Anterior cingulate cortex (tissue), 58 donors: ENCODE measurements around the gene RAB24.
"Not testable (repeated sequence)": the region's sequence is repeated elsewhere in the genome, so short reads cannot be mapped to it uniquely, and the experiment has no call there.

Experiments used
- DNase-seq, 58 donors: peaks; one replicate each; lab custom pipeline; 2025; lab: John Stamatoyannopoulos, UW

RAB24 gene

DNA sequence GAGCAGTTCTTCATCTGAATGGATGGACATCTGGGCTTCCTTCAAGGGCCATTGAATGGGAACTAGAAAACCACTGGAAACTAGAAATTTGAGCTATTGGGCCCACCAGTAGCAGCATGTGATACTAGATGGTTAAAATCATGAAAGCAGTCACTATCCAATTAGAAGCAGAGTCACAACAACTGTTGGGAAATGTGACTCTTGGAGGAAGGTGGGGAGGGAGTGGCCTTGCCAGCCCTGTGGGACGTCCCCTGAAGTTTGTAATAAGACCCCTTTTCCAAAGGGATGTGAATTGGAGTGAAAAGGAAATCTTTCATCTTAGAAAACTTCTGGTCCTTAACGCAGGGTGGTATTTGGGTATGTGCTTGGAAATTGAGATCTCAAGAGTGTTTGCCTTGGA, 5.6 kb downstream of the RAB24 start:
- no peak for DNase-seq

GRCh38 chr5:177296581-177296980, 6.9 kb downstream of the RAB24 start:
- DNase-seq, result no peak

GRCh38 chr5:177295924-177296323, 7.6 kb downstream of the RAB24 start:
- no peak for DNase-seq

DNA sequence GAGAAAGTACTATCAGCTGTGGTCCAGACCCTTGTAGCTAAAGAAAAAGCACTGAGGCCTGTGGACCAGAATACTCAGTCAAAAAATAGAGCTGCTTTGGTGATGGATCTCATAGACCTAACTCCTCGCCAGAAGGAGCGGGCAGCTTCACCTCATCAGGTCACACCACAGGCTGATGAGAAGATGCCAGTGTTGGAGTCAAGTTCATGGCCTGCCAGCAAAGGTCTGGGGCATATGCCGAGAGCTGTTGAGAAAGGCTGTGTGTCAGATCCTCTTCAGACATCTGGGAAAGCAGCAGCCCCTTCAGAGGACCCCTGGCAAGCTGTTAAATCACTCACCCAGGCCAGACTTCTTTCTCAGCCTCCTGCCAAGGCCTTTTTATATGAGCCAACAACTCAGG, 8.9 kb downstream of the RAB24 start:
- DNase-seq, result no peak

- DNase-seq, result no peak
Observed at GRCh38 chr5:177293819-177294581, 9.5 kb downstream of the RAB24 start.

- no peak for DNase-seq
Observed at GRCh38 chr5:177291735-177292134, 11.8 kb downstream of the RAB24 start.

- DNase-seq, result no peak
Observed at GRCh38 chr5:177290816-177291596, 12.5 kb downstream of the RAB24 start.

DNA sequence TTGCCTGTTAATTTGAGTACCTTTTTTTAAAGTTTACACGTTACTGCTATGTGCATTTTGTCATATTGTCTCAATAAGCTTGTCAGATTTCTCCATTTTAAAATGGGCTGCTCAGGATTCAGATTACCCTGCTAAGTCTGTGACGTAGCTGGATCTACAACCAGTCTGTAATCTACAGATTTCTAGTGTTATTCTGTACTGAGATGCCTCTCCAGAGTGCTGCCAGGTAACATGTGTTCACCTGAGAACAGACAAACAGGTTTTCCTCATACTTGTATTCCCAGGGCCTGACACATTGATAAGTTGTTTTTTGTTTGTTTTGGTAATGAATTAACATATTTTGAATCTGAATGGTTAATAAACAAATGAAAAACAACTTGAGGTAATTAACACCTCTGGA, 15.3 kb downstream of the RAB24 start:
- DNase-seq, result no peak

GRCh38 chr5:177276886-177277285, 26.6 kb downstream of the RAB24 start:
- DNase-seq, result no peak

DNA sequence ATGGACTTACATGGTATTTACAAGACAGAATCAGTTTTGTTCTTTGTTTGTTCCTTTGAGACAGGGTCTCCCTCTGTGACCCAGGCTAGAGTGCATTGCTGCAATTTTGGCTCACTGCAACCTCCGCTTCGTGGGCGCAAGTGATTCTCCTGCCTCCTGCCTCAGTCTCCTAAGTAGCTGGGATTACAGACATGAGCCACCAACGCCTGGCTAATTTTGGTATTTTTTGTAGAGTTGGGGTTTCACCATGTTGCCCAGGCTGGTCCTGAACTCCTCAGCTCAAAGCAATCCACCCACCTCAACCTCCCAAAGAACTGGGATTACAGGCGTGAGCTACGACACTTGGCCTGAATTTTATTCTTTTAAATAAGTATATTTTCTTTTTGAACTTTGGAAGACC, 27.6 kb downstream of the RAB24 start:
- no peak for DNase-seq

DNA sequence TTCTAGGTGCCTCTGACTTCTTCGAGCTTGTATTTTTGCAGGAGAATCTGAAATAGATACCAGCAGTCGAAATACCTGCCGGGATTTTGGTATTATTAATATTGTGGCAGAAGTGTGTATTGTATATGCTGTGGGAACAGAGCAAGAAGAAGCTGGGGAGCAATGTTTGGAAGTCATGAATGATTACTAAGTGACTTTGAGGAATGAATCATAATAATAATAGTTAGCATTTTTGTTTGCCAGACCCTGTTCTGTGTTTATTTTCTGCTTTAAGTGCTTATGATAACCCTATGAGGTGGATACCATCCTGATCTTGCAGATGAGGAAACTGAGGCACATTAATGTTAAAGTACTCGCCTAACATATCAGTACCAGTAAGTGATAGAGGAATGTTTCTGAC, 32.4 kb downstream of the RAB24 start:
- no peak for DNase-seq

- no peak for DNase-seq
Observed at GRCh38 chr5:177270653-177271052, 32.9 kb downstream of the RAB24 start.

GRCh38 chr5:177269976-177270375, 33.5 kb downstream of the RAB24 start:
- no peak for DNase-seq

DNA sequence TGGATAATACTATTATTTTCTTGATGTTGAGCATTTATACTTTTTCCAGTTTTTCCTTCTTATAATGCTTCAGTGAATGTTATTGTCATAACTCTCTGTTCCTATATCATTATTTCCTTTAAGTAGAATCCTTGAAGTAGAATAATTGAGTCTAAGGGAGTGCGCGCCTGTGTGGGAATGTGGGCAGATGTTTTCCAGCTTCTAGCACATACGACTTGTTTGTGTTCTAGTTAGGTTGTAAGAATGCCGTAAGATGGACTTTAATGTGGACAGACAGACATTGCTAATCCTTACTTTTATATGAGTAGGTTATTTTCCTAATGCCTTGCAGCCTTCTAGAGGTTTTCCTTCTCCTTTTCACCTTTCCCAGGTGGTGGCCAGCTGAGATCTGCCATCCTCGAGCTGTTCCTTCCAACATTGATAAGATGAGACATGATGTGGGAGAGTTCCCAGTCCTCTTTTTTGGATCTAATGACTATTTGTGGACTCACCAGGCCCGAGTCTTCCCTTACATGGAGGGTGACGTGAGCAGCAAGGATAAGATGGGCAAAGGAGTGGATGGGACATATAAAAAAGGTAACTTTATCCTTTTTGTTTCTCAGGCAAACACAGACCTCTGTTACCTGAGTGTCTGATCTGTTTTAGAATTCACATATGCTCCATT, 34.2 kb downstream of the RAB24 start:
- no peak for DNase-seq

DNA sequence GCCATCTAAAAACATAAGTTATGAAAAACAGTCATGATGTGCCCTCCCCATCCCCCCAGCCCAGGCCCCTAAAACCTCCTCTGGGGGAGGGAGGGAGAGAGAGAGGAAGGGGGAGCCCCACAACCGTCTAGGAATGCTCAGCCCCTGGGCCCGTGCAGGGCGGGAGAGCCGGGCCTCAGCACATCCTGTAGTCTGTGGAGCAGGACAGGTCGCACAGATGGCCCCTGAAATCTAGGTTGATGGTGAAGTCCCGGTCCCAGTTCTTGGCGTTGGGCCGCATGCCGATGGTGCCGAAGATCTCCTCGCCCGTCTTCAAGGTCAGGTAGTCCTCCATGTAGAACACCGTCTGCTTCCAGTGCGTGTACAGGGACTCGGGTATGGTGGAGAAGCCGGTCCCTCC, 38.1 kb downstream of the RAB24 start:
- DNase-seq, result no peak

DNA sequence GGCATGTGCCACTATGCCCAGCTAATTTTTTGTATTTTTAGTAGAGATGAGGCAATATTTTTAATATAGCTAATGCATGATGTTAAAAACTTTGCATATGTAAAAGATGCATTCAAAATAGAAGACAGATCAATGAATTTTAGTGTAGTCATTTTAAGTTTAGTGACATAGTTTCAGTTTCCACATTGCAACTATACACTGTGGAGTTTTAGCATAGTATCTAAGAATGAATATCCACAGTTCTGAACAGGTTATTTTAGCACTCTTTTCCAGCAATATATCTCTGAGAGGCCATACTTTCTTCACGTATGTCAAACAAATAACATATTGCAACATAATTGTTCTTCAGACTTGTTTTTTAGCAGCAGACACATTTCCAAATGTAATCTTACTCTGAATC, 39.3 kb downstream of the RAB24 start:
- DNase-seq, result no peak

DNA sequence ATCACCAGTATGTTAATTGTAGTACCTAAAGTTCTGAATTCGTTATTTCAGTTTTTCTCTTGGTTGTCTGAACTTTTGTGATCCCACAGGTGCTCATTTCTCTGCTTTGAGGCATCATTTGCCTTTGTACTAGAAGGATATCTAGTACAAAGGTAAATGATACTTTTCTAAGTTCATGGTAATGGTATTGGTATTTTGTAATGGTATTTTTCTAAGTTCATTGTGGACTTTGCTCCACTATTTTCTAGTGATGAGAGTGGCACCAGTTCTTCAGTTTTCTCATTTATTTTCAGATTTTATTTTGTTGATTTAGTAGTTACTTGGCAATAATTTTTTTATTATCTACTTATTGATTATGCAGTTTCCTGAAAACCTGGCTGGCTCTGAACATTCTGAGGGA, 42.0 kb downstream of the RAB24 start:
- DNase-seq, result no peak

DNA sequence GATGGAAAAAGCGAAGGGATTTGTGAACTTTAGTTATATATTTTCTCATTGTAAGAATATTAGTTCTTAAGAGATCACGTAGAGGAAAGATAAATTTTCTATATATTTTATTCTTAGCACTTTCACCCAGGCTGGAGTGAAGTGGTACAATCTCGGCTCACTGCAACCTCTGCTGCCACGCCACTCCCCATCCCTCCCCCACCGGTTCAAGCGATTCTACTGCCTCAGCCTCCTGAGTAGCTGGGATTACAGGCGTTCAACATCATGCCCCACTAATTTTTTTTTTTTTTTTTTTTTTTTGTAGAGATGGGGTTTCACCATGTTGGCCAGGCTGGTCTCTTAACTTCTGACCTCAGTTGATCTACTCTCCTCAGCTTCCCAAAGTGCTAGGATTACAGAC, 42.6 kb downstream of the RAB24 start:
- no peak for DNase-seq

GRCh38 chr5:177258711-177259110, 44.8 kb downstream of the RAB24 start:
- not testable (repeated sequence) for DNase-seq

DNA sequence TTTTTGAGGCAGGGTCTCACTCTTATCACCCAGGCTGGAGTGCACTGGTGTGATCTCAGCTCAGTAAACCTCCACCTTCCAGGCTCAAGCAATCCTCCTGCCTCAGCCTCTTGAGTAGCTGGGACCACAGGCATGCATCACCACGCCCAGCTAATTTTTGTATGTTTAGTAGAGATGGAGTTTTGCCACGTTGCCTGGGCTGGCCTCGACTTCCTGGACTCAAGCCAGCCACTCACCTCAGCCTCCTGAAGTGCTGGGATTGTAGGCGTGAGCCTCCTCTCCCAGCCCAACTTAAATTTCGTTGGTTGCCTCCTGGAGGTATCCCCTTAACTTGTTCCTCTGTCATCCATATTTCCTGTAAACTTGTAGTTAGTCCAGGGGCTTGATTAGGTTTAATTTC, 47.2 kb downstream of the RAB24 start:
- no peak for DNase-seq

GRCh38 chr5:177253252-177253651, 50.3 kb downstream of the RAB24 start:
- DNase-seq, result no peak
